OCI-LY1 (cell line): ENCODE results near the gene TRIM7.

Source experiments
- H2AFZ ChIP-seq: fragments of 200-600 bp; sonication (generic), shearing (Covaris generic); 2 replicates; pipeline ENCODE4 v1.6.0; 2014; ENCODE audit warnings: antibody characterized with exemption, mild to moderate bottlenecking, low read length
- H3F3A ChIP-seq: fragments of 200-600 bp; sonication (generic), shearing (Covaris generic); 2 replicates; pipeline ENCODE4 v1.6.0; 2014; ENCODE audit warnings: mild to moderate bottlenecking, antibody characterized with exemption, low read length, moderate library complexity; ENCODE audit not compliant: insufficient read depth
- H3K27ac ChIP-seq: fragments of 200-600 bp; sonication (generic); 2 replicates; pipeline ENCODE4 v1.5.1; 2014; ENCODE audit warnings: low read length, mixed run types, mild to moderate bottlenecking, low read depth; ENCODE audit not compliant: poor library complexity, severe bottlenecking
- H3K27me3 ChIP-seq: fragments of 200-600 bp; sonication (generic); 2 replicates; pipeline ENCODE4 v1.6.0; 2014; ENCODE audit warnings: antibody characterized with exemption, mild to moderate bottlenecking, low read length, moderate library complexity; ENCODE audit not compliant: insufficient read depth
- H3K36me3 ChIP-seq: fragments of 200-600 bp; sonication (generic); 2 replicates; pipeline ENCODE4 v1.6.1; 2014; ENCODE audit warnings: mild to moderate bottlenecking, antibody characterized with exemption, low read length, moderate library complexity, mixed read lengths; ENCODE audit not compliant: insufficient read depth
- H3K4me1 ChIP-seq: fragments of 200-600 bp; sonication (generic); 2 replicates; pipeline ENCODE4 v1.5.1; 2014; ENCODE audit warnings: mild to moderate bottlenecking, low read length, moderate library complexity; ENCODE audit not compliant: insufficient read depth, severe bottlenecking
- H3K4me2 ChIP-seq: fragments of 200-600 bp; sonication (generic), shearing (Covaris generic); 2 replicates; pipeline ENCODE4 v1.6.1; 2014; ENCODE audit warnings: low read length
- H3K4me3 ChIP-seq: fragments of 200-600 bp; sonication (generic); 2 replicates; pipeline ENCODE4 v1.5.1; 2014; ENCODE audit warnings: low read length, low read depth, mild to moderate bottlenecking, mixed read lengths; ENCODE audit not compliant: poor library complexity, severe bottlenecking
- H3K79me2 ChIP-seq: fragments of 200-600 bp; shearing (Covaris generic); 2 replicates; pipeline ENCODE4 v1.6.1; 2016; ENCODE audit warnings: mixed run types, low read length, mixed read lengths; ENCODE audit not compliant: insufficient read depth
- H3K9ac ChIP-seq: fragments of 200-600 bp; sonication (generic), shearing (Covaris generic); 2 replicates; pipeline ENCODE4 v1.6.1; 2014; ENCODE audit warnings: mild to moderate bottlenecking, low read length, mixed read lengths
- H3K9me2 ChIP-seq: fragments of 200-600 bp; sonication (generic), shearing (Covaris generic); 2 replicates; pipeline ENCODE4 v1.6.1; 2014; ENCODE audit warnings: low read depth, mild to moderate bottlenecking, low read length, mixed read lengths
- H3K9me3 ChIP-seq: fragments of 200-600 bp; shearing (Covaris generic); 2 replicates; pipeline ENCODE4 v1.6.1; 2014; ENCODE audit warnings: low read length, mixed read lengths
- H4K20me1 ChIP-seq: fragments of 200-600 bp; sonication (generic), shearing (Covaris generic); 2 replicates; pipeline ENCODE4 v1.6.0; 2016; ENCODE audit warnings: mild to moderate bottlenecking, low read length; ENCODE audit not compliant: insufficient read depth
- CTCF ChIP-seq: fragments of 200-600 bp; sonication (generic), shearing (Covaris generic); IDR thresholded peaks from 2 replicates; pipeline ENCODE4 v1.5.1; 2017; ENCODE audit warnings: mild to moderate bottlenecking, antibody characterized with exemption, low read length, moderate library complexity, mixed read lengths
- EZH2 ChIP-seq: fragments of 200-600 bp; sonication (generic), shearing (Covaris generic); IDR thresholded peaks from 2 replicates; pipeline ENCODE4 v1.8.0; 2017; ENCODE audit warnings: borderline replicate concordance, mixed run types, mild to moderate bottlenecking, antibody characterized with exemption, low read length, moderate library complexity, mixed read lengths

The TRIM7 gene

GRCh38 chr5:181168595-181169118 lies 36.3 kb downstream of the TRIM7 start:
- no peak overlapping the region for H2AFZ ChIP-seq
- TF ChIP-seq EZH2 (no peak), CTCF (no peak)
- peak overlapping the region; percentile 56 for H3K4me3 ChIP-seq

GRCh38 chr5:181167814-181168488 lies 37.0 kb downstream of the TRIM7 start:
- H3K4me1 ChIP-seq, result peaks cover 81% of the 10 kb centered on the region
- peaks cover 5% of the 10 kb centered on the region; the same call in 1 of the 2 replicates for H3F3A ChIP-seq
- peak overlapping the region; percentile 12; the same call in 1 of the 2 replicates for H3K9ac ChIP-seq
- no peaks in the 10 kb centered on the region for H3K79me2 ChIP-seq
- no peaks in the 10 kb centered on the region for H4K20me1 ChIP-seq
- H3K27ac ChIP-seq, result peak overlapping the region; percentile 84
- H3K9me3 ChIP-seq, result no peaks in the 10 kb centered on the region
- no peaks in the 10 kb centered on the region for H3K27me3 ChIP-seq
- TF ChIP-seq CTCF (peak; percentile 87), EZH2 (no peak)
- H2AFZ ChIP-seq, result no peak overlapping the region
- peak overlapping the region; percentile 56 for H3K4me3 ChIP-seq
- peak overlapping the region; percentile 63 for H3K4me2 ChIP-seq
- H3K9me2 ChIP-seq, result no peaks in the 10 kb centered on the region
- no peaks in the 10 kb centered on the region for H3K36me3 ChIP-seq

More at GRCh38 chr5:181168595-181169118, 36.3 kb downstream of the TRIM7 start:
- H3K27ac ChIP-seq, result peak overlapping the region; percentile 84
- H3F3A ChIP-seq, result peaks cover 5% of the 10 kb centered on the region; the same call in 1 of the 2 replicates
- no peaks in the 10 kb centered on the region for H4K20me1 ChIP-seq
- H3K4me2 ChIP-seq, result peak overlapping the region; percentile 63
- no peaks in the 10 kb centered on the region for H3K36me3 ChIP-seq
- H3K27me3 ChIP-seq, result no peaks in the 10 kb centered on the region
- H3K79me2 ChIP-seq, result no peaks in the 10 kb centered on the region
- H3K9ac ChIP-seq, result peak overlapping the region; percentile 12; the same call in 1 of the 2 replicates
- H3K4me1 ChIP-seq, result peaks cover 78% of the 10 kb centered on the region
- no peaks in the 10 kb centered on the region for H3K9me3 ChIP-seq
- no peaks in the 10 kb centered on the region for H3K9me2 ChIP-seq

- no peaks in the 10 kb centered on the region for H3K9me2 ChIP-seq
- H3K79me2 ChIP-seq, result no peaks in the 10 kb centered on the region
- H4K20me1 ChIP-seq, result no peaks in the 10 kb centered on the region
- peak overlapping the region; percentile 63 for H3K4me2 ChIP-seq
- no peak for TF ChIP-seq CTCF
- TF ChIP-seq EZH2, result no peak
- peaks cover 5% of the 10 kb centered on the region; the same call in 1 of the 2 replicates for H3F3A ChIP-seq
- H3K9ac ChIP-seq, result peak overlapping the region; percentile 12; the same call in 1 of the 2 replicates
- peaks cover 79% of the 10 kb centered on the region for H3K4me1 ChIP-seq
- H2AFZ ChIP-seq, result no peak overlapping the region
- no peaks in the 10 kb centered on the region for H3K36me3 ChIP-seq
- peak overlapping the region; percentile 56 for H3K4me3 ChIP-seq
- H3K27me3 ChIP-seq, result no peaks in the 10 kb centered on the region
- peak overlapping the region; percentile 84 for H3K27ac ChIP-seq
- H3K9me3 ChIP-seq, result no peaks in the 10 kb centered on the region
These were observed 37.9 kb downstream of the TRIM7 start for GRCh38 chr5:181166812-181167733.
